Activated CD8-positive, alpha-beta memory T cell treated with anti-CD3 and anti-CD28 coated beads, Interleukin-2, amount 10 ng/mL, durations not matched to agents 7 days and 5 days (primary cell): ENCODE data around the gene USP36. TPM values are rescaled to one million over a fixed set of nuclear protein-coding genes. Genes with fewer than 3 reads are reported as not detected.
A peak's percentile ranks its signal among the peaks of the same experiment; 100 is the strongest.

Experiments used
- ATAC-seq: fragments of 150-1000 bp; cut with Tn5 transposase; one replicate; pipeline ENCODE4 v1.10.0; 2021; ENCODE audit warnings: moderate library complexity
- CTCF ChIA-PET: fragments of 350-600 bp; sonication (Branson Sonifier 250); formaldehyde crosslinking; loops from one replicate; lab custom pipeline; 2021; ENCODE audit warnings: antibody characterized with exemption; lab: Charles Lee
- DNase-seq: peaks from one replicate; pipeline ENCODE4 v3.0.0-alpha.2; 2020
- H3K27ac Mint-ChIP-seq: one replicate; pipeline ENCODE4 v1.8.0; 2021; ENCODE audit warnings: mild to moderate bottlenecking, mixed read lengths
- H3K27me3 Mint-ChIP-seq: one replicate; pipeline ENCODE4 v1.8.0; 2021; ENCODE audit warnings: mixed read lengths
- H3K36me3 Mint-ChIP-seq: one replicate; pipeline ENCODE4 v1.8.0; 2021; ENCODE audit warnings: mild to moderate bottlenecking, mixed read lengths
- H3K4me1 Mint-ChIP-seq: one replicate; pipeline ENCODE4 v1.8.0; 2021; ENCODE audit warnings: mixed read lengths
- H3K4me3 Mint-ChIP-seq: one replicate; pipeline ENCODE4 v1.8.0; 2021; ENCODE audit warnings: mild to moderate bottlenecking, moderate library complexity, mixed read lengths
- H3K9me3 Mint-ChIP-seq: one replicate; pipeline ENCODE4 v1.8.0; 2022; ENCODE audit warnings: low read depth, mixed read lengths
- total RNA-seq, 2 experiments: library from RNA; stranded (reverse); gene quantifications; one replicate each; pipeline ENCODE4 v1.2.3, GENCODE V29; 2021

USP36 gene
- total RNA-seq, 2 experiments from 2014 or later = 84.5 to 94.3 TPM

DNA sequence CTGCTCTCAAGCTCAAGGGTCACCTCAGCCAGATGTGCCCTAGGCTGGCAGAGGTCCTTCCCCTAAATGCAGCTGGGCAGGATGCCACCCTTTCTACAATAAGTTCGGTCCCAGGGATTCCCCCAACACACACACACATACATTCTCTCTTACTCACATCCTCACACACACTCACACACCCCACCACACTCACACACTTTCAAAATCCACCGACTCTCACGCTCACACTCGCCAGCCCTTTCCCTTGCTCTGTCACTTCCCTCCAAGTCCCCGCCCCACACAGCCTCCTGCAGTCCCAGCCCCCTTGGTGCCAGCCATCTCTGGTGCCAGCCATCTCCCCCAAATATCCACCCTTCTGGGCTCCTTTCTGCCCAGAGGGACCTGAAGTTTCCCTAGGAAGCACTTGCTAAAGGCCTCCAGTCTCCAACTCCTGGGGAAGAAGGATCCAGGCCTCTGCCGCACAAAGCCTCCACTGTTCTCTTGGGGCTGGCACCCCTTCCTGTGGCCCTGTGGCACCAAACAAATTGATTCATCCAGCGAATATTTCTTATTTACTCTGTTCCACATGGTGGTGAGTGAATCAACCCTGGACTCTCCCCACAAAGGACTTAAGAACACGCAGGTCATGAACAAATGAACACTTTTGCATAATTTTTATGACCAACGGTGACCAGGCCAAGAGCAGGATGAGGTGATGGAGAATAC, 3.8 kb upstream of the USP36 start:
- Mint-ChIP-seq H3K4me1 (peaks cover 23% of the 10 kb centered on the region), H3K36me3 (peaks cover 2% of the 10 kb centered on the region), H3K9me3 (no peaks in the 10 kb centered on the region), H3K27me3 (no peaks in the 10 kb centered on the region), H3K27ac (no peak overlapping the region), H3K4me3 (no peak overlapping the region)
- ATAC-seq (no peak), DNase-seq (no peak)
- CTCF ChIA-PET = interaction anchor here (1.9 kb wide), 1 partner anchor 127 kb away, joined by 6 read pairs; no protein-coding TSS in a partner anchor

DNA sequence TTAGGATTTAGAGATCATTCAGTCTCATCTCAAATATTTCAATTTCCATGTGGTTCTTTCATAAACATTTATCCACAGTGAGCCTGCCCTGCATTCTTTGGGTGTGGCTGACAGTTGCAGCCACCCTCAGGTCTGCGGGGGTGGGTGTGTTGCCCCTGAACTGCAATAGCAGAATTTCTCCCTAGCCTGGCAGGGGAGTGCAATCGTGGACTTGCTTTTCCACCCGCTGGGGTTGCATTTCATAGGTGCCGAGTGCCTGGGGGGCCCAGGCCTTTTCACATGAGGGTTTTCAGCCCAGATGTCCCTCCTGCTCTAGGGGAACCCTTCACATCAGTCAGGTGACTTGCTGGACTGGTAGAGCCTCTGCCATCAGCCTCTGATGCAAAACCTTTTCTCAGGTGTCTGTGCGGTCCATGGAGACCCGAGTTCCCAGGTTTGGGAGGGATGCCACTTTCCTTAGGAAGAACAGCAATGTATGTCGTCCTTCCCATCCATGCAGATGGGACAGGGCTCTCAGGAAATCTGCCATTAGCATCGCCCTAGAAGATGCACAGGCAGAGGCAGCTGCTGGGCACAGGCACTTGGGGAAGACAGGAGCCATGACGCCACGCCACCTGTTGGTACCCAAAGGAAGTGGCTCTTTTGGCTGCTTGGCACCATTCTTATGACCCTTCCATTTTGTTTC, 2.4 kb upstream of the USP36 start:
- H3K4me3 Mint-ChIP-seq = no peak overlapping the region
- no peak overlapping the region for H3K27ac Mint-ChIP-seq
- H3K4me1 Mint-ChIP-seq = peaks cover 35% of the 10 kb centered on the region
- peak; percentile 79 for DNase-seq
- peaks cover 4% of the 10 kb centered on the region for H3K36me3 Mint-ChIP-seq
- no peaks in the 10 kb centered on the region for H3K9me3 Mint-ChIP-seq
- H3K27me3 Mint-ChIP-seq = no peaks in the 10 kb centered on the region
- ATAC-seq = no peak
- CTCF ChIA-PET = interaction anchor here (0.6 to 1.9 kb wide), 10 partner anchors 12 to 134 kb away, joined by 3 to 6 read pairs (median 3); no protein-coding TSS in a partner anchor

DNA sequence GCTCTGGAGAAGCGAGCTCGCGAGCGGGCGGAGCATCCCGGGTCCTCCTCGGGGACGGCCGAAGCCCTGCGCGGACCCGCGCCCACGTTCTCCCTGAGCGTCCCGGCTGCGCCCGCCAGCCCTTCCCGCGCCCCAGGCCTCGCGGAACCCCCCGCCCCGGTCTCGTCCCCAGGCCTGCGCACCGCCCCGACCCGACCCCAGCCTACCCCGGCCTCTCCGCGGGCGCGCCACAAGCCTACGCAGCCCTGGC, 159 bp downstream of the USP36 start:
- H3K9me3 Mint-ChIP-seq = no peaks in the 10 kb centered on the region
- peaks cover 22% of the 10 kb centered on the region for H3K36me3 Mint-ChIP-seq
- no peak for DNase-seq
- H3K4me1 Mint-ChIP-seq = peaks cover 44% of the 10 kb centered on the region
- ATAC-seq = no peak
- H3K27me3 Mint-ChIP-seq = no peaks in the 10 kb centered on the region
- H3K4me3 Mint-ChIP-seq = peak overlapping the region; percentile 89
- peak overlapping the region; percentile 95 for H3K27ac Mint-ChIP-seq
- CTCF ChIA-PET = interaction anchor here (1.5 kb wide), 1 partner anchor 49 kb away, joined by 4 read pairs; no protein-coding TSS in a partner anchor

DNA sequence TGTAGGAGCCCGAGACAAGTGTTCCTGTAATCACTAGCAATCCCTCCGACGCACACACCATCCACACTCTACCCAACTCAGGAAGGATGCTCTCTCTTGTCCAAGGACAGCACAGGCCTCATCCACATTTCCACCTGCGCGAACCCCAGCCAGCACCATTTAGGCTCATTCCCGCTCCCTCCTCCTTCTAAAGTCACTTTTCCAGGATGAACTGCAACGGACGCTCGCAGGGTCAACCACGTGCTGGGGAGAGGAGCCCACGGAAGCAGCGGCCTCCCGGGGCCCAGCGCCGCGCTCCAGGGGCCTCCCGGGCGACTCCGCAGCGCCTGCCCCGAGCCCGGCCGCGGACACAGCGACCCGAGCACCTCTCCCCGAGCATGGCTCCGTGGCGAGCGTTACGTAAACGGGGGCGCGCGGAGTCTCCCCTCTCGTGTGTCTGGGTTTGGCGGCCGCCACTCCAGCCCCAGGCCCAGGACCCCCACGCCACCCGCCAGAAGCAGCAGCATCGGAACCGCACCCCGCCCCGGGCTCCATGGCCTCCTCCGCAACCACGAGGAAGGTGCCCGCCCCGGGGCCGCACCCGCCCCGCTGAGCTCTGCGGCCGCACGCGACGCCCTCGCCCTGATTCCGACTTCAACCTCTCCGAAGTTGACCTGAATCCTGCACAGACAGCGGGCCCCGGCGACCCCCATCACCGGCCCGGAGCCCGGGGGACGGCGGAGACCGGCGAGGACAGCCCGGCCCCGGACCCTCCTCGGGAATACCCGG, 668 bp downstream of the USP36 start:
- Mint-ChIP-seq H3K4me1 (peaks cover 44% of the 10 kb centered on the region), H3K36me3 (peaks cover 25% of the 10 kb centered on the region), H3K9me3 (no peaks in the 10 kb centered on the region), H3K4me3 (peak overlapping the region; percentile 89), H3K27ac (peak overlapping the region; percentile 95), H3K27me3 (no peaks in the 10 kb centered on the region)
- peak; percentile 62 for DNase-seq
- ATAC-seq = peak; percentile 20
- CTCF ChIA-PET = interaction anchor here (1.5 kb wide), 1 partner anchor 50 kb away, joined by 4 read pairs; no protein-coding TSS in a partner anchor

DNA sequence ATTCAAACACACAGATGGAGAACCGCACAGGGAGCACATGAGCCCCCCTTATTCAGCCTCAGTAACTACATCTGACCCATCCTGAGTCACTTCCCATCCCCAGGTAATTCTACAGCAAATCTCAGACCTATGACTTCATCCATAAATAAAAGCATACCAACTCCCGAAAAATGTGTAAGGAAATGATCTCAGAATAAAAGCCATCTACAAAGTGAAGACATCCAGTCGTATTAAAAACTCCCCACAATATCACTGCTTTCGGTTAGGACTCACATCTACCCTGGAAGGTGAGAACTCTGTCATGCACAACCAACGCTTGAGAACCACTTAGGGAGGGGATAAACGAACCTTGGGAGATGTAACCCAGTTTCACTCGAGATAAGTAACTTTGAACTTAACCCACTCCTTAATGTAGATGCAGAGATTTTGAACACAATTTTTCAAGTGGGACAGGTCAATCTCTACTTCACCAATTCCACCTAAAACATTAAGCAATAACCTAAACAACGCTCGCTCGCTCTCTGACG, 1.3 kb downstream of the USP36 start:
- Mint-ChIP-seq H3K4me3 (peak overlapping the region; percentile 89), H3K36me3 (peaks cover 29% of the 10 kb centered on the region), H3K9me3 (no peaks in the 10 kb centered on the region), H3K4me1 (peaks cover 41% of the 10 kb centered on the region), H3K27ac (peak overlapping the region; percentile 95), H3K27me3 (no peaks in the 10 kb centered on the region)
- no peak for DNase-seq
- CTCF ChIA-PET = no interaction called here
- no peak for ATAC-seq

DNA sequence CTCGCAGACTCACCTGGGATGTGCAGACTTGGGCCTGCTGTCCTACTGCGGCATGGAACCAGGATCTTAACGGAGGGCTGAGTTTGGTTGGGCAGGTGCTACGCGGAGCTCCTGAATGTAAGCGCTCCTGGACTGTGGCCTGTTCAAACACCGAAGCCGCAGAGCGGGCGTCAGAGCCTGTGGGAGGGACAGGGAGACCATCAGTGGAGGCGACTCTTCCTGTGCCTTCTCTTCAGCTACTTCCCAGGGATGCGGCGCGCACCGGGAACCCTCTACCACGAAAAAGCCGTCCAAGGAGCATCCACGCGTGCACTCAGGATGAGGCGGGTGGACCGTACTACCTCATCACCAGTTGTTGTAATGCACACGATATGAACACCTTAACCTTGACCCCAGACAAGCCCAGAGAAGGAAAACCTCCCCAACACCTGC, 2.0 kb downstream of the USP36 start:
- Mint-ChIP-seq H3K4me1 (peaks cover 37% of the 10 kb centered on the region), H3K4me3 (peak overlapping the region; percentile 89), H3K27me3 (no peaks in the 10 kb centered on the region), H3K27ac (peak overlapping the region; percentile 95), H3K36me3 (peaks cover 31% of the 10 kb centered on the region), H3K9me3 (no peaks in the 10 kb centered on the region)
- CTCF ChIA-PET = no interaction called here
- no peak for ATAC-seq
- no peak for DNase-seq

DNA sequence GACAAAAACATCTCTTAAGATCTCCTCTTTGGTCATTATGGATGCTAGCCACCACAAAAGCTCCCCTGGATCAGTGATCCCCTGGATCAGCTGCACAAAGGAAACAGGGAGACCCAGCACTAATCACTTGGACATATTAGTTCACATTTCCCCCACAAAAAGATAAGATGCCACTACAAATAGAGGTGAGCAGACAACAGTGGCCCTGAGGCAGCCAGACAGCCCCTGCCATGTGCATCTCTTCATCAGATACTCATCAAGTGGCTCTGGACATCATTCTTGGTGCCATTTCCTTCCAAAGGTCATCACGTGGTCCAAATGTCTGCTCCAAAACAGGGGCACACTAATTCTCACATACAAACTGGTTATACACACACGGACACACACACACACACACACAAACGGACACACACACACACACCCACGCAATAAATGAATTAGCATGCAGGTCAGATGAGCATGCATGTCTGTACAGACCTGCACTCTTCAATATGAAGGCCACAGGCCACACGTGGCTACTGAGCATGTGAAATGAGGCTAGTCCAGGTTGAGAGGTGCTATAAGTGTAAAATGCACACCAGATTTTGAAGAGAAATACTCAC, 4.1 kb downstream of the USP36 start:
- CTCF ChIA-PET = no interaction called here
- ATAC-seq (no peak), DNase-seq (no peak)
- Mint-ChIP-seq H3K27ac (peak overlapping the region; percentile 0), H3K4me1 (peaks cover 26% of the 10 kb centered on the region), H3K27me3 (no peaks in the 10 kb centered on the region), H3K9me3 (no peaks in the 10 kb centered on the region), H3K36me3 (peaks cover 49% of the 10 kb centered on the region), H3K4me3 (no peak overlapping the region)

DNA sequence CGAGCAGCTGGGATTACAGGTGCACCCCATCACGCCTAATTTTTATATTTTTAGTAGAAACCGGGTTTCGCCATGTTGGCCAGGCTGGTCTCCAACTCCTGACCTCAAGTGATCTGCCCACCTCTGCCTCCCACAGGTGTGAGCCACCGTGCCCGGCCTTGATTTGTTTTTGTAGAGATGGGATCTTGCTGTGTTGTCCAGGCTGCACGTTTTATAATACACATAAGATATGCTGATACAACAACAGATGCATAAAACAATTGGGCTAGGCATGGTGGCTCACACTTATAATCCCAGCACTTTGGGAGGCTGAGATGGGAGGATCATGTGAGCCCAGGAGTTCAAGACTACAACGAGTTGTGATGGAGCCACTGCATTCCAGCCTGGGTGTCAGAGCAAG, 6.0 kb downstream of the USP36 start:
- no peak for ATAC-seq
- peaks cover 24% of the 10 kb centered on the region for H3K4me1 Mint-ChIP-seq
- peaks cover 57% of the 10 kb centered on the region for H3K36me3 Mint-ChIP-seq
- CTCF ChIA-PET = no interaction called here
- H3K9me3 Mint-ChIP-seq = no peaks in the 10 kb centered on the region
- no peaks in the 10 kb centered on the region for H3K27me3 Mint-ChIP-seq
- DNase-seq = no peak
- no peak overlapping the region for H3K27ac Mint-ChIP-seq
- H3K4me3 Mint-ChIP-seq = no peak overlapping the region

DNA sequence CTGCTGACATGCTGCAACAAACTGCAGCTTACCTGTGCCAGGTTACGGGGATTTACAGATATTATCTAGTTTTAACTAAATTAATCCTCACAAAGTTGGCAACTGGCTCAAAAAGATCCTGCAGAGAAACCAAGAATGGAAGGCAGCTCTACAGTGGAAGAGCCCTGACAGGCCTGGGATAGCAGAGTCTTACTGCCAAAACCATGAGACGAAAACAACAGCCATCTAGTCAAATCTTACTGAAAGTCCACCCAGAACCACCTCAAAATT, 8.1 kb downstream of the USP36 start:
- Mint-ChIP-seq H3K27me3 (no peaks in the 10 kb centered on the region), H3K27ac (peak overlapping the region; percentile 34)
- no peak for ATAC-seq

DNA sequence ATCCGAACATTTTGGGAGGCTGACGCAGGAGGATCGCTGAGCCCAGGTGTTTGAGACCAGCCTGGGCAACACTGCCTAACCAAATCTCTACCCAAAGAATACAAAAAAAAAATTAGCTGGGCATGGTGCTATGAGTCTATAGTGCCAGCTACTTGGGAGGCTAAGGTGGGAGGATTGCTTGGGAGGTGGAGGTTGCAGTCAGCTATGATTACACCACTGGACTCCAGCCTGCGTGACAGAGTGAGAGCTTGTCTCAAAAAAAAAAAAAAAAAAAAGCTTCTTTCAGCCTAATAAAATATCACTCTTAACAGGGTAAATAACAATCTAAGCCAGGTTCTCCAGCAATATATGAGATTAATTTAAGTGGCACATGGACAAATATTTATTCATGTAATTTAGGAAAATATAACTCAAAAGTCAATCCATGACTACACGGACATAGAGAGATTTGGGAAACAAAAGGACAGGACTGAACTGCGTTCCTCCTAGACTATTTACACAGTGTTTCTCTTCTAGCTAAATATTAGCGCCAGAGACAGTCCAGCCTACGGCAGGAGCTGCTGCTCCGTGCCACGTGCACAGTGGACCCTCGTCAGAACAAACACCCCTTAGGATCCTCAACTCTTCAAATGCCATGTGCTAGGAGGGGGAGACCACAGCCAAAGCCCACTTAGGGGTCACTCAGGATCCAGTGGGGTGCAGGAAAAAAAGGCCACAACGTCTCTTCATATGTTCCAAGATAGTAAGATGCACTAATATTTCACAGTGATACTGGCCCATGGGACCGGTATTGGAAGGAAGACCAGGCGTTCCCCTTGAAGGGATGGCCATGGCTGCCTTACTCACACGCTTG, 8.7 kb downstream of the USP36 start:
- H3K4me3 Mint-ChIP-seq = no peak overlapping the region
- peaks cover 61% of the 10 kb centered on the region for H3K36me3 Mint-ChIP-seq
- no peak for ATAC-seq
- peaks cover 4% of the 10 kb centered on the region for H3K4me1 Mint-ChIP-seq
- CTCF ChIA-PET = interaction anchor here (1.5 to 1.7 kb wide), 2 partner anchors 11 to 13 kb away, joined by 4 to 6 read pairs; no protein-coding TSS in a partner anchor
- no peaks in the 10 kb centered on the region for H3K27me3 Mint-ChIP-seq
- H3K27ac Mint-ChIP-seq = no peak overlapping the region
- no peaks in the 10 kb centered on the region for H3K9me3 Mint-ChIP-seq
- DNase-seq = no peak

More for the DNA sequence above, 8.1 kb downstream of the USP36 start:
- CTCF ChIA-PET = interaction anchor here (1.5 kb wide), 1 partner anchor 13 kb away, joined by 6 read pairs; no protein-coding TSS in a partner anchor
- no peak overlapping the region for H3K4me3 Mint-ChIP-seq
- peaks cover 8% of the 10 kb centered on the region for H3K4me1 Mint-ChIP-seq
- peaks cover 61% of the 10 kb centered on the region for H3K36me3 Mint-ChIP-seq
- no peaks in the 10 kb centered on the region for H3K9me3 Mint-ChIP-seq
- no peak for DNase-seq

DNA sequence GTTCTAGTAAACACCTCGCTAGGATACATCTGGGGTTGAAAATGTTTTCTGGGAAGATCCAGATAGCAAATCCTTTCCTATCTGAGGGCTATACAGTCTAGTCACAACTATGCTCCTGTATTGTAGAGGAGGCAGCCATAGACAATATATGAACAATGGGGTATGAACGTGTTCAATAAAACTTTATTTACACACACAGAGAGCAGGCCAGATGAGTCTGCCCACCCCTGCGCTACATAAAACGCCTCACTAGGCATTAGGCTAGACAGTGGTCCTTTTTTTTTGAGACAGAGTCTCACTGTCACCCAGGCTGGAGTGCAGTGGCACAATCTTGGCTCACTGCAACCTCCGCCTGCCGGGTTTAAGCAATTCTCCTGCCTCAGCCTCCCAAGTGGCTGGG, 11.1 kb downstream of the USP36 start:
- Mint-ChIP-seq H3K27me3 (no peaks in the 10 kb centered on the region), H3K4me1 (peaks cover 6% of the 10 kb centered on the region), H3K4me3 (no peak overlapping the region), H3K9me3 (no peaks in the 10 kb centered on the region), H3K36me3 (peaks cover 58% of the 10 kb centered on the region), H3K27ac (no peak overlapping the region)
- ATAC-seq = no peak
- no peak for DNase-seq
- CTCF ChIA-PET = no interaction called here

DNA sequence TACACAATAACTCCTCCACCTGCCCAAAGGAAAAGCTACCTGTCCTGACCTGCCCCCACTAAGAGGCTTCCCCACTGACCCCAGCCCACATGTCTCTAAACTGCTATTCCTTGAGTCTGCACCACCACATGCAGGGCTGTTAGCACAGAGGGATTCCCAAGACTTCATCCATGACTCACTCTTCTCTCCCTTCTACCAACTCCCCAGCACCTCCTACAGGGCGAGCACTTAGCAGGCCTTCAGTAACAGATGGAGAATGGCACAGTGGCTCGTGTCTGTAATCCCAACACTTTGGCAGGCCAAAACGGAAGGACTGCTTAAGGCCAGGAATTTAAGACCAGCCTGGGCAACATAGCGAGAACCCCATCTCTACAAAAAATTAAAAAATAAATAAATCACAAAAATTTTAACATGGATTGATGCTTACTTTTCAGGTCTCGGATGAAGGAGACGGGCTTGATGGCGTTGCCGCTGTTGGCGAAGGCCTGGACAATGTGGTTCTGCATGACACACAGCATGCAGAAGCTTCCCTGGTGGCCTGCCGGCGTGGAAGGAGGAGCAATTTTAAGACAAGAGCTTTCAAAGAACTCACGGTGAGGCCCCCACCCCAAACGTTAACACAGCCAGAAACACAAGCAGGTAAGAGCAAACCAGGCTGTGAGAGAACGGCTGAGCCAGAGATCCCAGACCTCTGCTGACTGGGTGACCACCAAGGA, 12.0 kb downstream of the USP36 start:
- no peak for DNase-seq

More for the DNA sequence above, 12.0 kb downstream of the USP36 start:
- ATAC-seq = peak; percentile 47
- CTCF ChIA-PET = no interaction called here
- Mint-ChIP-seq H3K4me3 (no peak overlapping the region), H3K9me3 (no peaks in the 10 kb centered on the region), H3K27me3 (no peaks in the 10 kb centered on the region), H3K27ac (no peak overlapping the region), H3K36me3 (peaks cover 61% of the 10 kb centered on the region), H3K4me1 (peaks cover 6% of the 10 kb centered on the region)
